GM10266 (cell line): ENCODE results near the gene SMOC2.

Source experiments
- DNase-seq: peaks from one replicate; pipeline ENCODE4 v3.0.0; 2012; ENCODE audit errors: extremely low spot score
- CTCF ChIP-seq: IDR thresholded peaks from 2 replicates; pipeline ENCODE4 v1.5.1; 2012; ENCODE audit warnings: mild to moderate bottlenecking, low read depth; ENCODE audit not compliant: control insufficient read depth, insufficient read depth; ENCODE audit errors: missing control alignments

SMOC2 gene

GRCh38 chr6:168628732-168629245 lies 187.8 kb downstream of the SMOC2 start:
- no peak for TF ChIP-seq CTCF
- no peak for DNase-seq

- no peak for TF ChIP-seq CTCF
- DNase-seq, result no peak
Observed at GRCh38 chr6:168631564-168631963, 190.6 kb downstream of the SMOC2 start.

- TF ChIP-seq CTCF, result no peak
- no peak for DNase-seq
Observed at GRCh38 chr6:168632694-168633093, 191.7 kb downstream of the SMOC2 start.

- DNase-seq, result no peak
- TF ChIP-seq CTCF, result no peak
Observed at GRCh38 chr6:168634541-168635328, 193.8 kb downstream of the SMOC2 start.

GRCh38 chr6:168636147-168637004 lies 195.4 kb downstream of the SMOC2 start:
- no peak for TF ChIP-seq CTCF
- no peak for DNase-seq

GRCh38 chr6:168637834-168638233 lies 196.8 kb downstream of the SMOC2 start:
- TF ChIP-seq CTCF, result no peak
- DNase-seq, result no peak
